ENCODE data around the gene ARHGEF38.

ARHGEF38 gene

DNA sequence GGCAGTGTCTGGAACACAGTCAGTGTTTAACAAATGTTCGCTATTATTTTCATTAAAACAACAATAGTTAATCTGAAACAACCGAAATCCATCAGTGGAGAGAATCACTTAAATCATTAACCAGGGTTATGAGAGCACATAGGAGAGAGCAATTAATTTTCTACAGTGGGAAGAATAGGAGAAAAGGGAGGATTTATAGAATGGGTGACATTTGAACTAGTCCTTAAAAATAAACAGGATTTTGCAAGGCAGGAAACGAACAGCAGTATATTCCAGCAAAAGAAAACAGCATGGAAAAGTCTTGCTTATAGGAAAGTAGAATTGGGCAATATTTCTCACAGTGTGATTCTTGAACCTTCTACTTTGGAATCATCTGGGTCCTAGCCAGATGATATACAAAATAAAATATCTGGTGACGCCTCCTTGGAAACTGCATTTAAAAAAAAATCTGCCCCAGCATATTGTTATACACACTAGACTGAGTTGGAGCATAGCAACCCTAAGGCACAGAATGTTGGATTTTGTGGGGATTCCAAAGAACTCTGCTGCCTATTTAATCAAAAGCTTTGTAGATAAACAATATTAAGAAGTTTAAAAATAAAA, 100.0 kb downstream of the ARHGEF38 start:
- no peak for TF ChIP-seq Cebpa-rat (IDR thresholded peaks at IDR 0.05)

DNA sequence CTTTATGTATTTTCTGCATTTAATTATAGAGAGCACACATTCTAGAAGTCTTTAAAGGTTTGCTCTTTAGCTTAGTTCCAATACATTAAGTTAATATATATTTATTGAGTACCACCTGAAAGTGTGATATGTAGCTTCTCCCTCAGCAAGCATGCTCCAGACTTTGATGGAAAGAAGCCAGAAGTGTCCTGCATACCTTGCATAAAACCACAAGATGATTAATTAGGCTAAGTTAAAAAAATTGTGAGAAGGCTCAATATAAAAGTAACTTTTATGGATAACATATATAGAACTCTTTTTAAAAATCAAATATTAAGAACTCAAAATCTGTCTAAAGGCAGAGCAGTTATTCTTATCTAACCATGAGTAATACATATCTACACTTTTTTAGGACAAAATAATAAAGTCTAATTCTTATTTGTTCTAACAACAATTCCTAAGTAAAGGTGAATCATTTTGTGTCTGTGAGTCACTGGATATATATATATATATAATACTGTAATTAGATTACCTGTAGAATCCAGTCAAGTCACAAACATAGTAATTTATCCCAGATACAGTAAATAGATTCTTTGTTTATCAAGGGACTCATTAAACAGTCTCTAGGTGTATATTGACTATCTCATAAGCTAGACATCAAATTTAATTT, 104.8 kb downstream of the ARHGEF38 start:
- no peak overlapping the region for H3K27ac ChIP-seq
- H4K20me1 ChIP-seq, result no peaks in the 10 kb centered on the region
- no peak overlapping the region for H3K4me3 ChIP-seq
- TF ChIP-seq Cebpa-rat (IDR thresholded peaks at IDR 0.05), result no peak
- H3K27me3 ChIP-seq, result no peaks in the 10 kb centered on the region
- H3K9ac ChIP-seq, result no peak overlapping the region
- no peaks in the 10 kb centered on the region for H3K36me3 ChIP-seq
- no peaks in the 10 kb centered on the region for H3K4me1 ChIP-seq
- H3K9me3 ChIP-seq (replicated peaks in 1 of 11), result no peaks in the 10 kb centered on the region
- no peak overlapping the region for H3K4me2 ChIP-seq

More for the DNA sequence above, 100.0 kb downstream of the ARHGEF38 start:
- Histone ChIP-seq H3K36me3 (no peaks in the 10 kb centered on the region), H3K27me3 (no peaks in the 10 kb centered on the region), H3K9ac (no peak overlapping the region), H3K4me2 (no peak overlapping the region), H3K4me1 (no peaks in the 10 kb centered on the region), H3K4me3 (no peak overlapping the region), H4K20me1 (no peaks in the 10 kb centered on the region), H3K27ac (no peak overlapping the region), H3K9me3 (replicated peaks in 1 of 11) (no peaks in the 10 kb centered on the region)

DNA sequence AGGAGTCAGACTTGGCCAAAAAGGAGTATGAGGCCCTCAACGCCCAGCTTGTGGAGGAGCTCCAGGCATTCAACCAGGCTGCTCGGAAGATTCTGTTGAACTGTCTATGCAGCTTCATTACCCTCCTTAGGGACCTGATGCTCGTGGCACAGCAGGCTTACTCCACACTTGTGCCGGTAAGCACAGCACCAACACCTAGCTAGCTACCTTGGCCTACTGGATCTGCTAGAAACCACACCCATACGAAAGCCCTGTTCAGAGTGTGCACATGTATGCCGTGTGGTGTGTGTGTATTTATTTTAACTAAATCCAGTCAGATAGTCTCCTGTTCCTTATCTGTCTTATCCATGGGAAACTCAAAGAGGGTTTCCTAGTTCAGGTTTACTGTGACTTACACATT, 106.8 kb downstream of the ARHGEF38 start:
- Histone ChIP-seq H3K27me3 (no peaks in the 10 kb centered on the region), H3K4me1 (no peaks in the 10 kb centered on the region), H3K4me2 (no peak overlapping the region), H3K27ac (no peak overlapping the region), H4K20me1 (no peaks in the 10 kb centered on the region), H3K9ac (no peak overlapping the region), H3K36me3 (no peaks in the 10 kb centered on the region), H3K9me3 (replicated peaks in 1 of 11) (no peaks in the 10 kb centered on the region), H3K4me3 (no peak overlapping the region)
- TF ChIP-seq Cebpa-rat (IDR thresholded peaks at IDR 0.05), result no peak

DNA sequence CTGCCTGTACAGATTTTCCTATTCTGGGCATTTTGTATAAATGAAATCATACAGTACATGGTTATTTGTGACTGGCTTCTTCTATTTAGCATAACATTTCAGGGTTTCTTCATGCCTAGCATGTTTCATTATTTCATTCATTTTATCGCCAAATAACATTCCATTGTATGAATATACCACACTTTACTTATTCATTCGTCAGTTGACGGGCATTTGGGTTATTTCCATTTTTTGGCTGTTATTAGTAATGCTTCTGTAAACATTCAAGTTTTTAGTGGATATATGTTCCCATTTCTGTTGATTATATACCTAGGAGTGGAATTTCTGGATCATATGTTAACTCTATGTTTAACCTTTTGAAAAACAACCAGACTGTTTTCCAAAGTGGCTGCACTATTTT, 108.6 kb downstream of the ARHGEF38 start:
- TF ChIP-seq Cebpa-rat (IDR thresholded peaks at IDR 0.05), result no peak
- H3K36me3 ChIP-seq, result no peaks in the 10 kb centered on the region
- no peaks in the 10 kb centered on the region for H3K4me1 ChIP-seq
- H3K27ac ChIP-seq, result no peak overlapping the region
- H3K9ac ChIP-seq, result no peak overlapping the region
- no peak overlapping the region for H3K4me3 ChIP-seq
- no peaks in the 10 kb centered on the region for H4K20me1 ChIP-seq
- H3K9me3 ChIP-seq (replicated peaks in 1 of 11), result no peaks in the 10 kb centered on the region
- H3K27me3 ChIP-seq, result no peaks in the 10 kb centered on the region
- no peak overlapping the region for H3K4me2 ChIP-seq

DNA sequence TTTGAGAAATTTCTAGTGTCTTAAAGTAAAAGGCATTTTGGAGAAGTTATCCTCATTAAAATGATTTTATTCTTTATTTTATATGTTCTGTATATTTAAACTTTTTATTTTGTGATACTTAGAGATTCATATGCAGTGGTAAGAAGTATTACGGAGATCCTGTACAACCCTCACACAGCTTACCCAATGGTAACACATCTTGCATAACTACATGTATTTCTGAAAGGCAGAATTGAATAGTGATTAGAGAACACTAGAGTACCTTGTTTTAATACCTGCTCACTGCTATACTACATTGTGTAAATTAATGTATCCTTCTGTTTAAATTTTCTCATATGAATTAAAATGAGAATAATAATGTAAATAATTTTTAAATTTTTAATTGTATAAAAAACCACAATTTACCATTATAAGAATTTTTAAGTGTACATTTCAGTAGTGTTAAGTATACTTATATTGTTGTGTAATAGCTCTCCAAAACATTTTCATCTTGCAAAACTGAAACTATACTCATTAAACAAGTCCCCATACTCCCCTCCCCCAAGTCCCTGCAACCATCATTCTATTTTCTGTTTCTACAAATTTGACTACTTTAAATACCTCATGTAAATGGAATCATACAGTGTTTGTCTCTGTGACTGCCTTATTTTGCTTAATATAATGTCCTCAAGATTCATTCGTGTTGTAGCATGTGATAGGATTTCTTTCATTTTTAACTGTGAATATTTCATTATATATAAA, 110.7 kb downstream of the ARHGEF38 start:
- H3K4me2 ChIP-seq, result no peak overlapping the region
- no peaks in the 10 kb centered on the region for H3K27me3 ChIP-seq
- no peaks in the 10 kb centered on the region for H4K20me1 ChIP-seq
- H3K4me1 ChIP-seq, result no peaks in the 10 kb centered on the region
- H3K9me3 ChIP-seq (replicated peaks in 1 of 11), result no peaks in the 10 kb centered on the region
- TF ChIP-seq Cebpa-rat (IDR thresholded peaks at IDR 0.05), result no peak
- H3K27ac ChIP-seq, result no peak overlapping the region
- H3K4me3 ChIP-seq, result no peak overlapping the region
- H3K36me3 ChIP-seq, result no peaks in the 10 kb centered on the region
- H3K9ac ChIP-seq, result no peak overlapping the region

DNA sequence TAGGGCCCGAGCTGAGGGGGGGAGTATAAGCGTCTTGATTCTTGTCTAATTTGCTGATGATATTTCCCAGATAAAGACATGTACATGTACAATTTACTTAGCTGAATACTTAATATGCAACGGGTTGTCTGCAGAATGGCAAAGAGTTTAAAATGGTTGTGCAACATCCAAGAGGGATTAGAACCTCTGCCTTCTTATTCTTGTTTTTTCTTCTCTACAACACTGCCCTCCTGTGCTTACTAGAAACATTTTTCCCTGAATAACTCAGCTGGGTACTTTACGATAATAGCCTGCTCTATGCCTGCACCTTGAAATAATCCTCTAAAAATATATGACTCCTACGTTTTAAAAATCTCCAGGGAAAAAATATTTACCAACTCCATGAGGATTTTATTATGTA, 114.3 kb downstream of the ARHGEF38 start:
- H3K27ac ChIP-seq, result no peak overlapping the region
- H3K4me1 ChIP-seq, result no peaks in the 10 kb centered on the region
- no peak for TF ChIP-seq Cebpa-rat (IDR thresholded peaks at IDR 0.05)
- H3K27me3 ChIP-seq, result no peaks in the 10 kb centered on the region
- H3K9me3 ChIP-seq (replicated peaks in 1 of 11), result no peaks in the 10 kb centered on the region
- H3K4me3 ChIP-seq, result no peak overlapping the region
- H3K4me2 ChIP-seq, result no peak overlapping the region
- H3K36me3 ChIP-seq, result no peaks in the 10 kb centered on the region
- no peak overlapping the region for H3K9ac ChIP-seq
- H4K20me1 ChIP-seq, result no peaks in the 10 kb centered on the region

DNA sequence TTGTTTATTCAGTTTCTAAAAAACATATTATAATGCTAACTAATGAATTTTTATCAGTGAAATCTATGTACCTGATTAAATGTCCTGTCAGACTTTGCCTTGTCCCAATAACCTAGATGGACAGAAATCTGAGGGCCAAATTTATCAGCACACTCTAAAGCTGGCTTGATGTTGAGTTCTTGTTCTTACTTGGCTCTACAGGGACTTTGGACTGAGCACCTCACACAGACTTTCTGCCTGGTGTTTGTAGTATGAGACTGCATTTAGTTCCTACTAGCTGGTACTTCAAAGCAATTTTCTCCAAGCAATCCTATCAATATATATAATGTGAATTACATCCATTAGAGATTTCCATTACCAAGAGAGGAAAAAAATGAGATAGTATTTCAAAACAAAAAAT, 118.3 kb downstream of the ARHGEF38 start:
- Histone ChIP-seq H3K4me3 (no peak overlapping the region), H3K27me3 (no peaks in the 10 kb centered on the region), H3K4me1 (no peaks in the 10 kb centered on the region), H3K36me3 (no peaks in the 10 kb centered on the region), H3K27ac (no peak overlapping the region), H4K20me1 (no peaks in the 10 kb centered on the region), H3K4me2 (no peak overlapping the region), H3K9ac (no peak overlapping the region), H3K9me3 (replicated peaks in 1 of 11) (no peaks in the 10 kb centered on the region)
- TF ChIP-seq Cebpa-rat (IDR thresholded peaks at IDR 0.05), result no peak

DNA sequence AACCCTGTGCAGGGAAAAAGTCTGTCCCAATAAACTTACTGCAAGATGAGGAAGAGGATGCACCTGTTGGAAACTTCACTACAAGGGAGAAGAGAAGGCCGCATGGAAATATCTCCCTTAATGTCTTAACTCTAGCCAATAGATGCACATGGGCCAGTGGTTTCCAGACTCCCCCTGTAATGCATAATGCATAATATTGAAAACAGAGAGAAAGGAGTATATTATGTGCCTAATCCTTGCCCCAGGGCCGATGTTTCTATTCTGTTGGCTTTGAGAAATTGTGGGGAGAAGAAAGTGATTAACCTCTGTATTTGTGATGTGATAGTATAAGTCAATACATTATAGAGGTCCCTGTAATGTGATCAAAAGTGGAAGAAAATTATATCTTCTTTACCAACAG, 118.9 kb downstream of the ARHGEF38 start:
- no peaks in the 10 kb centered on the region for H3K4me1 ChIP-seq
- no peaks in the 10 kb centered on the region for H4K20me1 ChIP-seq
- no peak for TF ChIP-seq Cebpa-rat (IDR thresholded peaks at IDR 0.05)

DNA sequence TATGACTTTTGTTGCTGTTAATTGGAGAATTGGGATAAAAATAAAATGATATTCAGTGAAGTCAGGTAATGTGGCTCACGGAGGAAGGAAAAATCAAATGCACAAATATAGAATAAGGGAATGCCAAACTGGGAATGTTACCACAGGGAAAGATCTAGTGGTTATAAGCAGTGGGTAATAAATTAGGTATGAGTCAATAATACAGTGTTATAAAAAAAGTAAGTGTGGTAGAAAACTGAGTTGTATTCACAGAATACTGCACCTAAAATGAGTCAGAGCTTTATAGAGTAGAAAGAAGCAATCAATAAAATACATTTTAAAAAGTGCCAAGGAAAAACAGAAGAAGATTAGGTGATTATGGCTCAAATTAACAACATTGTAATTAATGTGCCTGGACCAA, 121.6 kb downstream of the ARHGEF38 start:
- Histone ChIP-seq H3K9me3 (replicated peaks in 1 of 11) (no peaks in the 10 kb centered on the region), H3K4me2 (no peak overlapping the region), H3K36me3 (no peaks in the 10 kb centered on the region), H3K4me3 (no peak overlapping the region), H3K9ac (no peak overlapping the region), H4K20me1 (no peaks in the 10 kb centered on the region), H3K4me1 (no peaks in the 10 kb centered on the region), H3K27me3 (no peaks in the 10 kb centered on the region), H3K27ac (no peak overlapping the region)
- TF ChIP-seq Cebpa-rat (IDR thresholded peaks at IDR 0.05), result no peak

More for the DNA sequence above, 118.9 kb downstream of the ARHGEF38 start:
- no peak overlapping the region for H3K9ac ChIP-seq
- no peaks in the 10 kb centered on the region for H3K9me3 ChIP-seq (replicated peaks in 1 of 11)
- H3K36me3 ChIP-seq, result no peaks in the 10 kb centered on the region
- H3K27ac ChIP-seq, result no peak overlapping the region
- no peaks in the 10 kb centered on the region for H3K27me3 ChIP-seq
- H3K4me2 ChIP-seq, result no peak overlapping the region
- no peak overlapping the region for H3K4me3 ChIP-seq

DNA sequence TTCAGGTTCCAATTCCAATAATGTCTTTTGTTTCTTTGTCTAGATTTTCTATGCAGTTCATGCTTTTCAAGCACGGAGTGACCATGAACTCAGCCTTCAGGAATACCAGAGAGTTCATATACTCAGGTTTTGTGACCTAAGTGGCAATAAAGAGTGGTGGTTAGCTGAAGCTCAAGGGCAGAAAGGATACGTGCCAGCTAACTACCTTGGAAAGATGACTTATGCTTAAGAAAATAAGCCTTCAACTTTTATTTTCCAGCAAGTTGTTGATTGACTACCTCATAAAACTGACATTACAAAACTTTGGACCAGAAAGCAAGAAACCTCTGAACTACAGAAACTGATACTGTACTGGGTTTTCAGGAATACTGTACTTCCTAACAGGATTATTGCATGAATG, 125.3 kb downstream of the ARHGEF38 start:
- Histone ChIP-seq H3K27ac (no peak overlapping the region), H3K9ac (no peak overlapping the region), H3K9me3 (replicated peaks in 1 of 11) (no peaks in the 10 kb centered on the region), H3K36me3 (peaks cover 13 to 19% (median 15%) of the 10 kb centered on the region in 11 experiments; a peak in 21 of 22 replicates), H4K20me1 (no peaks in the 10 kb centered on the region), H3K4me3 (no peak overlapping the region), H3K27me3 (no peaks in the 10 kb centered on the region), H3K4me1 (no peaks in the 10 kb centered on the region), H3K4me2 (no peak overlapping the region)
- no peak for TF ChIP-seq Cebpa-rat (IDR thresholded peaks at IDR 0.05)

All from BLaER1 treated with 17β-estradiol and CSF1 and Interleukin-3, amounts not matched to agents 10 nM and 100 nM (cell line).